Spinal cord (tissue), 10 donors: ENCODE results near the gene DYNLT2. TPM values are rescaled to one million over a fixed set of nuclear protein-coding genes. Genes with fewer than 3 reads are reported as not detected.

Experiments used
- DNase-seq, 6 donors: peaks; one replicate each; pipeline versions ENCODE4 v3.0.0 to v3.0.0-alpha.2; 2013 to 2015; ENCODE audit warnings: low spot score in 6 of 6, low read depth in 4 of 6
- H3K27ac ChIP-seq: one replicate; pipeline ENCODE4 v1.5.1; 2013; ENCODE audit warnings: low read depth, low read length, control low read depth
- H3K27me3 ChIP-seq: one replicate; pipeline ENCODE4 v1.6.1; 2013; ENCODE audit warnings: low read length; ENCODE audit not compliant: control insufficient read depth, insufficient read depth
- H3K36me3 ChIP-seq: one replicate; pipeline ENCODE4 v1.6.1; 2013; ENCODE audit warnings: low read length; ENCODE audit not compliant: control insufficient read depth, insufficient read depth
- H3K4me1 ChIP-seq: one replicate; pipeline ENCODE4 v1.6.1; 2013; ENCODE audit warnings: low read length; ENCODE audit not compliant: control insufficient read depth, insufficient read depth
- H3K4me3 ChIP-seq: one replicate; pipeline ENCODE4 v1.5.1; 2013; ENCODE audit warnings: low read depth, low read length, control low read depth
- H3K9me3 ChIP-seq: one replicate; pipeline ENCODE4 v1.6.1; 2013; ENCODE audit warnings: low read length; ENCODE audit not compliant: control insufficient read depth, insufficient read depth
- WGBS: methylation state at CpG from one replicate; pipeline ENCODE4 v1.1.5; 2013; ENCODE audit warnings: missing lambda C conversion rate; ENCODE audit not compliant: insufficient coverage; 5-methylcytosine and 5-hydroxymethylcytosine counted together
- polyA plus RNA-seq, 2 donors: library from polyadenylated mRNA; unstranded; fragments of 120-200 nt; gene quantifications; one replicate each; pipeline ENCODE4 v1.2.1, GENCODE V29; 2013; ENCODE audit not compliant: insufficient read length in 2 of 2
- total RNA-seq, 2 donors: library from RNA; depleted of rRNA in 1 of 2; stranded (reverse); fragments of 120-200 nt in 1 of 2; fragments of >200 nt in 1 of 2; gene quantifications; one replicate each; pipeline versions ENCODE4 v1.2.3 to v1.2.4, GENCODE V29; 2013 to 2014
- donor health status: healthy.

The DYNLT2 gene
- total and polyA plus RNA-seq, 4 donors: 3.0 to 7.2 (median 5.7) TPM

- H3K27ac ChIP-seq: no peak overlapping the region
- no peaks in the 10 kb centered on the region for H3K9me3 ChIP-seq
- no peak overlapping the region for H3K4me3 ChIP-seq
- DNase-seq: no peak
- peaks cover 18% of the 10 kb centered on the region for H3K4me1 ChIP-seq
- no peaks in the 10 kb centered on the region for H3K36me3 ChIP-seq
- no peaks in the 10 kb centered on the region for H3K27me3 ChIP-seq
- 83% methylated on average over 19 of the region's 21 CpGs for WGBS
These were observed 41.1 kb upstream of the DYNLT2 start for GRCh38 chr6:169792306-169793015.

GRCh38 chr6:169791721-169792131, 40.4 kb upstream of the DYNLT2 start:
- no peaks in the 10 kb centered on the region for H3K36me3 ChIP-seq
- no peaks in the 10 kb centered on the region for H3K9me3 ChIP-seq
- WGBS: 50% methylated on average over 2 of the region's 6 CpGs
- H3K27me3 ChIP-seq: no peaks in the 10 kb centered on the region
- H3K4me3 ChIP-seq: no peak overlapping the region
- DNase-seq: peak in 1 of 6 donors; percentile 47
- H3K4me1 ChIP-seq: peaks cover 18% of the 10 kb centered on the region
- no peak overlapping the region for H3K27ac ChIP-seq

- peak overlapping the region; percentile 73 for H3K27ac ChIP-seq
- peaks cover 3% of the 10 kb centered on the region for H3K36me3 ChIP-seq
- H3K9me3 ChIP-seq: no peaks in the 10 kb centered on the region
- under 1% methylated on average over 54 of the region's 61 CpGs for WGBS
- H3K27me3 ChIP-seq: no peaks in the 10 kb centered on the region
- DNase-seq: peak; percentile 61 to 95 (median 76)
- peaks cover 18% of the 10 kb centered on the region for H3K4me1 ChIP-seq
- H3K4me3 ChIP-seq: peak overlapping the region; percentile 56
These were observed 38.9 kb upstream of the DYNLT2 start for GRCh38 chr6:169789944-169790927.

DNA sequence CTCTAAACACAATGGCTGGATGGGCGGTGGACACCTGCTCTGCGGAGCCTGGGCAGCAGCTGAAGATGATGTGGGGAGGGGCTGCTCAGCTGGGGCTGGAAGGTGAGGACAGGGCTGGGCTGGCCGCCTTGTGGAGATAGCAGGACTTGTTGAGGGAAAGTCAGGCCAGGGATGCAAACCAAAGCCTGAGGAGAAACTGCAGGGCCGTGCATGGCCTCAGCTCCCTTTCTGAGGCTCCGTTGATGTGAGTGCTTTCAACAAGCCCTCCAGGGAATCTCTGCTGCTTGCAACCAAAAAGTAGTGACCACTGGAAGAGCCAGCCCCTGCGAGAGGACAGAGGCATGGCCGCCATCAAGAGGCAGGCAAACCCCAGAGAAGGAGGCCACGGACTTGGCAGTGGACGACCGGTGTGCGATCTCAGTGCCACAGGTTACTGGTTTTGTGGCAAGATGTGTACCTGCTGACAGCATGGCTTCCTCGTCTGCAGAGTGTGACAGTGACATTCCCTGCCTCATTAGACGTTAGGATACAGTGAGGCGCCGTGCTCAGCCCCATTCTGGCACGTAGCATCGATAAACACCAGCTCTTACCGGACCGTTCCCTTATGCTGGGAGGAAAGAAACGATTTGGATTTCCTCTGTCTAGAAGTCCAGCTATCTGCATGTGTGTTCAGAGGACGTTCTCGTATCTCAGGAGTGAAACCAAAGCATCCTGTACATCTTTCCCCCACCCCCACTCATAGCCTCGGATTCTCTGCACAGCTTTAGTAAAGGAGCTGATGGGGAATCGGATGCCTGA, 38.0 kb upstream of the DYNLT2 start:
- Histone ChIP-seq H3K4me1 (peaks cover 18% of the 10 kb centered on the region), H3K9me3 (no peaks in the 10 kb centered on the region), H3K27me3 (no peaks in the 10 kb centered on the region), H3K27ac (no peak overlapping the region), H3K36me3 (peaks cover 12% of the 10 kb centered on the region), H3K4me3 (peak overlapping the region; percentile 56)
- no peak for DNase-seq
- 75% methylated on average over 19 of the region's 24 CpGs for WGBS

DNA sequence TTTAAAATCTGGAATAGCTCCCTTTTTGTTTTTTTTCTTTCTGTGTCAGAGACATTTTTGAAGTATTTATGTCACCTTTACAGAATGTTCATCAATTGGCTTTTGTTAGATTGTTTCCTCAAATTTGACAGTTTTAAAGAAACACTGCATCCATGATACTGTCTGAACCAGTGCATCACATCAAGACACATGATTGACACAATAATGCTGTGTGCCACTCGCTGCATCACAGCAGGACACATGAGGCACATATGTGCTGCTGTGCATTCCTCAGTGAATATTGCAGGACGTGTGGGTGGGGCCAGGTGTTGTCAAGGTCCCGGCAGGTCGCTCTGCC, 37.4 kb upstream of the DYNLT2 start:
- Histone ChIP-seq H3K4me3 (no peak overlapping the region), H3K27me3 (no peaks in the 10 kb centered on the region), H3K4me1 (peaks cover 18% of the 10 kb centered on the region), H3K36me3 (peaks cover 14% of the 10 kb centered on the region), H3K27ac (no peak overlapping the region), H3K9me3 (no peaks in the 10 kb centered on the region)
- no peak for DNase-seq
- 84% methylated on average over 4 of the region's 4 CpGs for WGBS

DNA sequence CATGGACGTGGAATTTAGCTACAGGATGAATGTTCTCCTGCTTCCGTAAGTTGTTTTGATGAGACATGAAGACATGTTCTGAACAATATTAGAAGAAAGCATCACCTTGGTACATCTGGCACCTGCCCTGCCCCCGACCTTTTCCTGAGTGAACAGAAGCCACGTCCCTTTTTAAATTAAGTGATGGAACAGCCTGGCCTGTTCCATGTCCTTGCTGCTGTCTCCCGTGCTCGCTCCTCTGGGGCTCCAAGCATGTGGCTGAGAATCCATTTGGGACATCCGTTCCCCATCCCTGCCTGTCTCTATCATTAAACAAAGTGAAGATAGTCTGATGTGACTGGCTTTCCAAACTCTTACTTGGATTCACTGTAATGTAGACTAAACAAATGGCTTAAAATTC, 36.4 kb upstream of the DYNLT2 start:
- no peaks in the 10 kb centered on the region for H3K27me3 ChIP-seq
- no peak overlapping the region for H3K27ac ChIP-seq
- H3K9me3 ChIP-seq: no peaks in the 10 kb centered on the region
- 91% methylated on average over 6 of the region's 7 CpGs for WGBS
- no peak for DNase-seq
- H3K4me1 ChIP-seq: peaks cover 18% of the 10 kb centered on the region
- H3K4me3 ChIP-seq: no peak overlapping the region
- peaks cover 24% of the 10 kb centered on the region for H3K36me3 ChIP-seq

DNA sequence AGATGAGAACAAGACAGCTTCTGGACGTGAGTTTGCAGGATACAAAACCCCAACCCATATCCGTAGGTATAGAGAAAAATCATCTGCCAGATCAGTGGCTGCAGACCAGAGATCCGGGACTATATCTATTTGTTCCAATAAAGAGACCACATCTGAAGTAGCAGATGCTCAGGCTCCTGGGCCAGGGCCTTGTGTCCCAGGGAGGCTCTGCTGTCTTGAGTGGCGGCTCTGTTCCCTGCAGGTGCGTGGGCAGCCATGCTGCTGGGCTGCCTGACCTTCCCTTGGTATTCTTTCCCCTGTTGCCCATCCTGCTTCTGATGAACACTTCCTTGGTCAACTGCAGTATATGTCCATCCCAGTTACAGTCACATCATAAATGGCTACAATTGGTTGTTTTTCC, 35.0 kb upstream of the DYNLT2 start:
- Histone ChIP-seq H3K4me1 (peaks cover 18% of the 10 kb centered on the region), H3K27ac (no peak overlapping the region), H3K4me3 (no peak overlapping the region), H3K27me3 (no peaks in the 10 kb centered on the region), H3K36me3 (peaks cover 24% of the 10 kb centered on the region), H3K9me3 (no peaks in the 10 kb centered on the region)
- DNase-seq: no peak
- 84% methylated on average over 5 of the region's 5 CpGs for WGBS

DNA sequence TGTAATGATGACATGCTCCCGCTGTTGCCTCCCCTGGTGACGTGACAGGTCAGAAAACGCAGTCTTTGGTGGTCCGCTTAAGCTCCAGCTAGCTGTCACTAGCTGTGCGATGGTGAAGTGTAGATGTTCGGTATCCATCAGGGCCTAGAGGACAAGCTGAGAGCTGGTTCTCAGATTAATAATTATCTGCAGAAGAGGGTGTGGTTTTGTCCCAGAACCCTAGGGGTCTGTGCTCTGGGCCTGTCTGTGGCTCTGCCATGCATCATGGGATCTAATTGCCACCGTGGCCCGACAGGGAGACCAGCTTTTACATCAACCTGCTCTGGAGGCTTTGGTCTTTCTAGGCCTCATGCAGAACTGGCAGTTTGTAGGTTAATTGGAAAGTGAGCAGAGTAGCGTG, 34.2 kb upstream of the DYNLT2 start:
- H3K4me1 ChIP-seq: peaks cover 15% of the 10 kb centered on the region
- 90% methylated on average over 8 of the region's 9 CpGs for WGBS
- no peak for DNase-seq
- H3K4me3 ChIP-seq: no peak overlapping the region
- no peaks in the 10 kb centered on the region for H3K9me3 ChIP-seq
- no peaks in the 10 kb centered on the region for H3K27me3 ChIP-seq
- H3K27ac ChIP-seq: no peak overlapping the region
- H3K36me3 ChIP-seq: peaks cover 24% of the 10 kb centered on the region

GRCh38 chr6:169784821-169785340, 33.5 kb upstream of the DYNLT2 start:
- Histone ChIP-seq H3K9me3 (no peaks in the 10 kb centered on the region), H3K4me3 (no peak overlapping the region), H3K27ac (no peak overlapping the region), H3K36me3 (peaks cover 30% of the 10 kb centered on the region), H3K4me1 (peaks cover 8% of the 10 kb centered on the region), H3K27me3 (no peaks in the 10 kb centered on the region)
- no peak for DNase-seq
- 91% methylated on average over 12 of the region's 12 CpGs for WGBS
